ENCODE data around the gene CREB3L1. TPM values are rescaled to one million over a fixed set of nuclear protein-coding genes. Genes with fewer than 3 reads are reported as not detected.

The CREB3L1 gene
- total RNA-seq, 1 experiment from 2014 or later: not detected

- no peak for DNase-seq (ENCODE audit: low read depth, low spot score)
- in situ Hi-C loops (cut with HindIII; ENCODE audit: low pct_unique_long_range_greater_than_20kb, low sequenced_read_pairs): no loop called here
Measured at GRCh38 chr11:46304605-46305179, 27.2 kb downstream of the CREB3L1 start.

GRCh38 chr11:46305295-46305694, 27.8 kb downstream of the CREB3L1 start:
- in situ Hi-C loops (cut with HindIII; ENCODE audit: low pct_unique_long_range_greater_than_20kb, low sequenced_read_pairs): no loop called here
- peak; percentile 41 for DNase-seq (ENCODE audit: low read depth, low spot score)

GRCh38 chr11:46306296-46306853, 28.9 kb downstream of the CREB3L1 start:
- no peak for DNase-seq (ENCODE audit: low read depth, low spot score)
- in situ Hi-C loops (cut with HindIII; ENCODE audit: low pct_unique_long_range_greater_than_20kb, low sequenced_read_pairs): no loop called here

- DNase-seq (ENCODE audit: low read depth, low spot score): no peak
- in situ Hi-C loops (cut with HindIII; ENCODE audit: low pct_unique_long_range_greater_than_20kb, low sequenced_read_pairs): no loop called here
Measured at GRCh38 chr11:46307369-46307768, 29.9 kb downstream of the CREB3L1 start.

GRCh38 chr11:46307785-46308341, 30.4 kb downstream of the CREB3L1 start:
- DNase-seq (ENCODE audit: low read depth, low spot score): no peak
- in situ Hi-C loops (cut with HindIII; ENCODE audit: low pct_unique_long_range_greater_than_20kb, low sequenced_read_pairs): no loop called here

GRCh38 chr11:46308631-46309419, 31.4 kb downstream of the CREB3L1 start:
- in situ Hi-C loops (cut with HindIII; ENCODE audit: low pct_unique_long_range_greater_than_20kb, low sequenced_read_pairs): no loop called here
- peak; percentile 72 for DNase-seq (ENCODE audit: low read depth, low spot score)

GRCh38 chr11:46309814-46310259, 32.4 kb downstream of the CREB3L1 start:
- DNase-seq (ENCODE audit: low read depth, low spot score): no peak
- in situ Hi-C loops (cut with HindIII; ENCODE audit: low pct_unique_long_range_greater_than_20kb, low sequenced_read_pairs): no loop called here

- DNase-seq (ENCODE audit: low read depth, low spot score): peak; percentile 90
- in situ Hi-C loops (cut with HindIII; ENCODE audit: low pct_unique_long_range_greater_than_20kb, low sequenced_read_pairs): no loop called here
Measured at GRCh38 chr11:46315033-46315738, 37.7 kb downstream of the CREB3L1 start.

- in situ Hi-C loops (cut with HindIII; ENCODE audit: low pct_unique_long_range_greater_than_20kb, low sequenced_read_pairs): no loop called here
- DNase-seq (ENCODE audit: low read depth, low spot score): no peak
Measured at GRCh38 chr11:46315783-46316563, 38.5 kb downstream of the CREB3L1 start.

- in situ Hi-C loops (cut with HindIII; ENCODE audit: low pct_unique_long_range_greater_than_20kb, low sequenced_read_pairs): no loop called here
- DNase-seq (ENCODE audit: low read depth, low spot score): no peak
Measured at GRCh38 chr11:46319074-46319453, 41.6 kb downstream of the CREB3L1 start.

- in situ Hi-C loops (cut with HindIII; ENCODE audit: low pct_unique_long_range_greater_than_20kb, low sequenced_read_pairs): no loop called here
- no peak for DNase-seq (ENCODE audit: low read depth, low spot score)
Measured at GRCh38 chr11:46321757-46322156, 44.3 kb downstream of the CREB3L1 start.

- DNase-seq (ENCODE audit: low read depth, low spot score): peak; percentile 43
- in situ Hi-C loops (cut with HindIII; ENCODE audit: low pct_unique_long_range_greater_than_20kb, low sequenced_read_pairs): no loop called here
Measured at GRCh38 chr11:46322759-46323158, 45.3 kb downstream of the CREB3L1 start.

GRCh38 chr11:46326813-46327416, 49.5 kb downstream of the CREB3L1 start:
- no peak for DNase-seq (ENCODE audit: low read depth, low spot score)
- in situ Hi-C loops (cut with HindIII; ENCODE audit: low pct_unique_long_range_greater_than_20kb, low sequenced_read_pairs): no loop called here

GRCh38 chr11:46327829-46328228, 50.4 kb downstream of the CREB3L1 start:
- peak; percentile 39 for DNase-seq (ENCODE audit: low read depth, low spot score)
- in situ Hi-C loops (cut with HindIII; ENCODE audit: low pct_unique_long_range_greater_than_20kb, low sequenced_read_pairs): no loop called here

- DNase-seq (ENCODE audit: low read depth, low spot score): no peak
- in situ Hi-C loops (cut with HindIII; ENCODE audit: low pct_unique_long_range_greater_than_20kb, low sequenced_read_pairs): no loop called here
Measured at GRCh38 chr11:46330154-46330553, 52.7 kb downstream of the CREB3L1 start.

- no peak for DNase-seq (ENCODE audit: low read depth, low spot score)
- in situ Hi-C loops (cut with HindIII; ENCODE audit: low pct_unique_long_range_greater_than_20kb, low sequenced_read_pairs): no loop called here
Measured at GRCh38 chr11:46330563-46331281, 53.3 kb downstream of the CREB3L1 start.
